Neural progenitor cell (in vitro differentiated cells): ENCODE results near the gene NHERF1. TPM values are rescaled to one million over a fixed set of nuclear protein-coding genes. Genes with fewer than 3 reads are reported as not detected.

Source experiments
- DNase-seq: peaks from one replicate; pipeline ENCODE4 v3.0.0-alpha.2; 2016; ENCODE audit warnings: low spot score
- H2AFZ ChIP-seq: fragments of 200-600 bp; sonication (generic); replicated peaks from 2 replicates; pipeline ENCODE4 v1.6.1; 2016; ENCODE audit warnings: antibody characterized with exemption
- H3F3A ChIP-seq: fragments of 200-600 bp; sonication (generic); 2 replicates; pipeline ENCODE4 v1.6.1; 2016; ENCODE audit warnings: antibody characterized with exemption, low read depth
- H3K27ac ChIP-seq: fragments of 200-600 bp; sonication (generic); 2 replicates; pipeline ENCODE4 v1.5.1; 2016; ENCODE audit warnings: mild to moderate bottlenecking
- H3K27me3 ChIP-seq: fragments of 200-600 bp; sonication (generic); 2 replicates; pipeline ENCODE4 v1.6.1; 2016; ENCODE audit warnings: mild to moderate bottlenecking, moderate library complexity
- H3K36me3 ChIP-seq: fragments of 200-600 bp; sonication (generic); 2 replicates; pipeline ENCODE4 v1.5.1; 2016
- H3K4me1 ChIP-seq: fragments of 200-600 bp; sonication (generic); 2 replicates; pipeline ENCODE4 v1.6.1; 2016; ENCODE audit warnings: mixed run types
- H3K4me2 ChIP-seq: fragments of 200-600 bp; sonication (generic); 2 replicates; pipeline ENCODE4 v1.6.1; 2016
- H3K4me3 ChIP-seq: fragments of 200-600 bp; sonication (generic); 2 replicates; pipeline ENCODE4 v1.5.1; 2016
- H3K79me2 ChIP-seq: fragments of 200-600 bp; sonication (generic); 2 replicates; pipeline ENCODE4 v1.6.1; 2016; ENCODE audit warnings: low read depth
- H3K9ac ChIP-seq: fragments of 200-600 bp; sonication (generic); 2 replicates; pipeline ENCODE4 v1.6.1; 2016
- H3K9me3 ChIP-seq: fragments of 200-600 bp; sonication (generic); 2 replicates; pipeline ENCODE4 v1.5.1; 2016; ENCODE audit warnings: low read depth
- H4K20me1 ChIP-seq: fragments of 200-600 bp; sonication (generic); 2 replicates; pipeline ENCODE4 v1.6.1; 2016; ENCODE audit warnings: low read depth
- H3K27ac Mint-ChIP-seq: 3 replicates; pipeline ENCODE4 v1.8.0; 2021; ENCODE audit warnings: mixed read lengths
- H3K27me3 Mint-ChIP-seq: 2 replicates; pipeline ENCODE4 v1.8.0; 2022; ENCODE audit warnings: low read depth, mild to moderate bottlenecking, inconsistent platforms, moderate library complexity, mixed read lengths; ENCODE audit not compliant: insufficient read depth
- H3K36me3 Mint-ChIP-seq: 3 replicates; pipeline ENCODE4 v1.8.0; 2021; ENCODE audit warnings: mixed read lengths
- H3K4me1 Mint-ChIP-seq: 3 replicates; pipeline ENCODE4 v1.8.0; 2021; ENCODE audit warnings: mixed read lengths
- H3K4me3 Mint-ChIP-seq: 3 replicates; pipeline ENCODE4 v1.8.0; 2021; ENCODE audit warnings: mild to moderate bottlenecking, moderate library complexity, mixed read lengths
- H3K9me3 Mint-ChIP-seq: 3 replicates; pipeline ENCODE4 v1.8.0; 2020; ENCODE audit warnings: mixed read lengths
- EZH2 ChIP-seq: fragments of 200-600 bp; sonication (generic); IDR thresholded peaks from 2 replicates; pipeline ENCODE4 v1.6.1; 2017; ENCODE audit warnings: antibody characterized with exemption, mild to moderate bottlenecking, moderate library complexity
- EZH2phosphoT487 ChIP-seq: fragments of 200-600 bp; sonication (generic); IDR thresholded peaks from 2 replicates; pipeline ENCODE4 v1.6.1; 2017; ENCODE audit warnings: antibody characterized with exemption
- total RNA-seq: library from RNA; depleted of rRNA; stranded (reverse); fragments of >200 nt; gene quantifications from 2 replicates; pipeline ENCODE4 v1.2.3, GENCODE V29; 2015; ENCODE audit warnings: low replicate concordance
- TF ChIP-seq, protein P1 (sequence below): fragments of 200-600 bp; sonication (generic); IDR thresholded peaks from 2 replicates; pipeline ENCODE4 v1.5.1; 2017; ENCODE audit warnings: antibody characterized with exemption, mild to moderate bottlenecking

Gene NHERF1
- total RNA-seq, 1 donor from 2014 or later: 27.1 TPM

DNA sequence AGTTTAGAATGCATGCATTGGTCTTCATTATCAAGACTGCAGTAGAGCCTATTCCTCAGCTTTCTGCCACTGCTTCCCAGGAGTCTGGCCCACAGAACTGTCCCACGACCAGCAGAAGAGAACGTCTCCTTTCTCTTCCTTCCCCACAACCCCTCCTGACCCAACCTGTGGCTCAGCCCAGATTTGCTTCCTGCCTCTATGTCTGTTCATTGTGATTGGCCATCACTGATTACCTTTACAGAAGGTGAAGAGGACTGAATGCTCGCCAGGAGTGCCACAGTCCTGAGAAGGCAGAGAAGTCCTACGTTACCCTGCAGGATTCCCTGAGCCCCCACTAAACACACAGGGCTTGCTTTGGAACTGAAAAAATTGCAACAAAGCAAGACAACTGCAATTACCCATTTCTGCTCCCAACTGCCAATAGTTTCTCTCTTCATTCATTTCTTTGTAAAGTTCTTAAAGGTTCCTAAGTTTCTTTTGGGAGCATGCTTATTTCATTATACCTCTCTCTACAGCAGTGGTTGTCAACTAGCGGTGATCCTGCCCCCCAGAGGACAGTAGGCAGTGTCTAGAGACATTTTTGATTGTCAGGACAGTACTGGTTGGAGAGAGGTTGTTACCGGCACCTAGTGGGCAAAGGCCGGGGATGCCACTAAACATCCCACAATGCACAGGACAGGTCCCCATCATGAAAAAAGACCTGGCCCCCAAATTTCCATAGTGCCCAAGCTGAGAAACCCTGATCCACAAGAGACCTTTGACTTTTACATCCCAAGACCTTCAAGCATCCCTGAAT is 32.2 kb downstream of the NHERF1 start:
- peaks cover 9% of the 10 kb centered on the region for H3K27me3 Mint-ChIP-seq
- peaks cover 5% of the 10 kb centered on the region for H3K36me3 Mint-ChIP-seq
- Histone ChIP-seq H3K27me3 (no peaks in the 10 kb centered on the region), H3K9ac (no peak overlapping the region), H3K27ac (no peak overlapping the region), H4K20me1 (peaks cover 9% of the 10 kb centered on the region), H3K79me2 (peaks cover 22% of the 10 kb centered on the region), H3K36me3 (no peaks in the 10 kb centered on the region), H3K4me2 (no peak overlapping the region), H3K9me3 (no peaks in the 10 kb centered on the region), H3K4me1 (peaks cover 6% of the 10 kb centered on the region), H2AFZ (no peak overlapping the region), H3K4me3 (no peak overlapping the region), H3F3A (peaks cover 12% of the 10 kb centered on the region)
- H3K4me1 Mint-ChIP-seq: peaks cover 13% of the 10 kb centered on the region
- peak; percentile 74 for DNase-seq
- H3K4me3 Mint-ChIP-seq: no peak overlapping the region
- TF ChIP-seq EZH2phosphoT487 (no peak), EZH2 (no peak)
- TF ChIP-seq, protein P1, sequence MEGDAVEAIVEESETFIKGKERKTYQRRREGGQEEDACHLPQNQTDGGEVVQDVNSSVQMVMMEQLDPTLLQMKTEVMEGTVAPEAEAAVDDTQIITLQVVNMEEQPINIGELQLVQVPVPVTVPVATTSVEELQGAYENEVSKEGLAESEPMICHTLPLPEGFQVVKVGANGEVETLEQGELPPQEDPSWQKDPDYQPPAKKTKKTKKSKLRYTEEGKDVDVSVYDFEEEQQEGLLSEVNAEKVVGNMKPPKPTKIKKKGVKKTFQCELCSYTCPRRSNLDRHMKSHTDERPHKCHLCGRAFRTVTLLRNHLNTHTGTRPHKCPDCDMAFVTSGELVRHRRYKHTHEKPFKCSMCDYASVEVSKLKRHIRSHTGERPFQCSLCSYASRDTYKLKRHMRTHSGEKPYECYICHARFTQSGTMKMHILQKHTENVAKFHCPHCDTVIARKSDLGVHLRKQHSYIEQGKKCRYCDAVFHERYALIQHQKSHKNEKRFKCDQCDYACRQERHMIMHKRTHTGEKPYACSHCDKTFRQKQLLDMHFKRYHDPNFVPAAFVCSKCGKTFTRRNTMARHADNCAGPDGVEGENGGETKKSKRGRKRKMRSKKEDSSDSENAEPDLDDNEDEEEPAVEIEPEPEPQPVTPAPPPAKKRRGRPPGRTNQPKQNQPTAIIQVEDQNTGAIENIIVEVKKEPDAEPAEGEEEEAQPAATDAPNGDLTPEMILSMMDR: peak; percentile 70
- H3K9me3 Mint-ChIP-seq: no peaks in the 10 kb centered on the region
- no peak overlapping the region for H3K27ac Mint-ChIP-seq

DNA sequence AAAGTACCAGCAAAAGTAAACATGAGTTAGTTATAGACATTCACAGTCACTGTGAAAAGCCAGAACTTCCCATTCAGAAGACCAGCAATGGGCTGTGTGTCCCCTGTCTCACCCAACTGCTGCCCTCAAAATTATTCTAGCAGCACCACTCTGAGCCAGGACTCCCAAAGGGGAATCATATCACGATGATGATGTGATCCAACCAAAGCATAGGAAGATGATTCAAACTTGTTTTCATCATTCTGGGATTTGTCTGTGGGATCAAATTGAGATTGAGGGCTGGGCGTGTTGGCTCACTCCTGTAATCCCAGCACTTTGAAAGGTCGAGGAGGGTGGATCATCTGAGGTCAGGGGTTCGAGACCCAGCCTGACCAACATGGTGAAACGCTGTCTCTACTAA is 34.1 kb downstream of the NHERF1 start:
- Mint-ChIP-seq H3K27ac (no peak overlapping the region), H3K4me3 (no peak overlapping the region), H3K4me1 (no peaks in the 10 kb centered on the region), H3K9me3 (no peaks in the 10 kb centered on the region), H3K27me3 (peaks cover 7% of the 10 kb centered on the region), H3K36me3 (peaks cover 5% of the 10 kb centered on the region)
- Histone ChIP-seq H3K4me1 (no peaks in the 10 kb centered on the region), H3K4me3 (no peak overlapping the region), H3K4me2 (no peak overlapping the region), H3K27me3 (no peaks in the 10 kb centered on the region), H3K36me3 (no peaks in the 10 kb centered on the region), H2AFZ (no peak overlapping the region), H4K20me1 (peaks cover 11% of the 10 kb centered on the region), H3K27ac (no peak overlapping the region), H3K79me2 (peaks cover 9% of the 10 kb centered on the region), H3F3A (peaks cover 7% of the 10 kb centered on the region), H3K9ac (no peak overlapping the region), H3K9me3 (no peaks in the 10 kb centered on the region)
- TF ChIP-seq, protein P1: no peak
- no peak for TF ChIP-seq EZH2
- no peak for DNase-seq

DNA sequence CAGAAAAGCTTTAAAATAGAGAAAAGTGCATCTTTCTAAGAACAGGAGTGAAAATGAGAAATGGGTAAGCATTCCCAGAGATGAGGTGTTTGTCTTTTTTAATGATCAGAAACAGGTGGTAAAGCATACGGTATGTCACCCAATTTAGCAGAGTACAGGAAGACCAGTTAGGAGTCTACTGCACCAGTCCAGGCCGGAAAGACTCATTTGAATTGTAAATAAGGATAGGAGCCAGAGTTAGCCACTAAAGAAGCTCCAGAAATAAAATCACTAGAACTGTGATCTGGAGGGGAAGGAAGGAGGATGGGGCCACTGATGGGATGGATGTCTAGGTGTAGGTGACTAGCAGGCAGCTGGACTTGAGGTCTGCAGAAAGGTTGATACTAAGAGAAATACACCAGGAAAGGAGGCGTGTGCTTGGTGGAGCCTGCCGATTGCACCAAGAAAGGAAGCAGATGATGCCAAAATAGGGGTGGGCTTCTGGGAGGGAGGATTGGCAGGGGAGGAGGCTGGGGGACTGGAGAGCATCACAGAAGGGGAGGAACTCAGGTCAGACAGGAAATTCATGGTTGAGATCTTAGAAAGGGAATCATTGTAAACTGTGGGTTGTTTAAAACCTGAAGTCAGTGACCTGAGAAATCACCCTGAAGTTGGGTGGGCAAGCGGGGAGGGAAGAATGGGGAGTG is 35.8 kb downstream of the NHERF1 start:
- H3K4me1 Mint-ChIP-seq: no peaks in the 10 kb centered on the region
- H3K79me2 ChIP-seq: no peaks in the 10 kb centered on the region
- no peaks in the 10 kb centered on the region for H3K27me3 ChIP-seq
- no peaks in the 10 kb centered on the region for H3K36me3 Mint-ChIP-seq
- H3K4me3 ChIP-seq: no peak overlapping the region
- H3K4me2 ChIP-seq: no peak overlapping the region
- H3K27ac ChIP-seq: no peak overlapping the region
- TF ChIP-seq, protein P1: no peak
- TF ChIP-seq EZH2: no peak
- TF ChIP-seq EZH2phosphoT487: no peak
- H2AFZ ChIP-seq: no peak overlapping the region
- no peak overlapping the region for H3K27ac Mint-ChIP-seq
- H3K9me3 ChIP-seq: no peaks in the 10 kb centered on the region
- no peak for DNase-seq
- peaks cover 11% of the 10 kb centered on the region for H4K20me1 ChIP-seq
- no peaks in the 10 kb centered on the region for H3K4me1 ChIP-seq
- no peak overlapping the region for H3K4me3 Mint-ChIP-seq
- H3K27me3 Mint-ChIP-seq: peaks cover 5% of the 10 kb centered on the region
- no peak overlapping the region for H3K9ac ChIP-seq
- H3K9me3 Mint-ChIP-seq: no peaks in the 10 kb centered on the region
- H3F3A ChIP-seq: peaks cover 7% of the 10 kb centered on the region
- no peaks in the 10 kb centered on the region for H3K36me3 ChIP-seq
